H1 (cell line): ENCODE measurements around the gene GRID1. TPM values are rescaled to one million over a fixed set of nuclear protein-coding genes. Genes with fewer than 3 reads are reported as not detected.
"Not testable (repeated sequence)": the region's sequence is repeated elsewhere in the genome, so short reads cannot be mapped to it uniquely, and the experiment has no call there.

Experiments
- CTCF ChIA-PET: fragments of 300-600 bp; sonication (Branson Sonifier 250); formaldehyde crosslinking; loops from one replicate; lab custom pipeline; 2021; ENCODE audit not compliant: partially characterized antibody; lab: Charles Lee
- POLR2A ChIA-PET: fragments of 300-600 bp; sonication (Branson Sonifier 250); formaldehyde crosslinking; loops from one replicate; lab custom pipeline; 2021; ENCODE audit warnings: inconsistent platforms; ENCODE audit not compliant: partially characterized antibody; lab: Charles Lee
- DNase-seq, 2 experiments: peaks; one replicate each; pipeline versions ENCODE4 v3.0.0 to v3.0.0-alpha.2; 2010 to 2022; ENCODE audit warnings: low spot score in 2 of 2, low read depth in 1 of 2, mixed read lengths in 1 of 2
- FAIRE-seq: peaks from 2 replicates; lab custom pipeline; 2011; peaks lifted over from hg19 to GRCh38; lab: Jason Lieb, UNC
- H2AFZ ChIP-seq: 2 replicates; pipeline ENCODE4 v1.8.1; 2012; ENCODE audit warnings: low read length, inconsistent platforms
- H2AK5ac ChIP-seq: 2 replicates; pipeline ENCODE4 v1.6.1; 2013; ENCODE audit warnings: low read depth, low read length
- H2BK120ac ChIP-seq: replicated peaks from 2 replicates; pipeline ENCODE3; 2013; ENCODE audit warnings: low read depth, low read length, inconsistent platforms
- H2BK12ac ChIP-seq: 2 replicates; pipeline ENCODE4 v1.6.1; 2013; ENCODE audit warnings: low read depth, low read length
- H2BK15ac ChIP-seq: 2 replicates; pipeline ENCODE4 v1.6.1; 2013; ENCODE audit warnings: low read length
- H2BK20ac ChIP-seq: 2 replicates; pipeline ENCODE4 v1.6.1; 2013; ENCODE audit warnings: low read length
- H2BK5ac ChIP-seq: 2 replicates; pipeline ENCODE4 v1.6.1; 2013; ENCODE audit warnings: low read depth, low read length
- H3K14ac ChIP-seq: 2 replicates; pipeline ENCODE4 v1.6.1; 2013; ENCODE audit warnings: inconsistent platforms; ENCODE audit not compliant: insufficient read length
- H3K18ac ChIP-seq: 2 replicates; pipeline ENCODE4 v1.6.1; 2013; ENCODE audit warnings: low read length; ENCODE audit errors: extremely low read depth
- H3K23ac ChIP-seq: 2 replicates; pipeline ENCODE4 v1.6.1; 2013; ENCODE audit warnings: inconsistent platforms; ENCODE audit not compliant: insufficient read length
- H3K23me2 ChIP-seq: 2 replicates; pipeline ENCODE4 v1.6.1; 2013; ENCODE audit warnings: low read depth, low read length
- H3K27ac ChIP-seq: 2 replicates; pipeline ENCODE4 v1.6.1; 2011; ENCODE audit warnings: low read depth, low read length, inconsistent platforms
- H3K27me3 ChIP-seq, 4 experiments: replicated peaks in 1 of 4; 1 replicate in 1 of 4; 2 replicates in 3 of 4; pipeline versions ENCODE4 v1.6.1 to v1.8.1; 2011 to 2013; ENCODE audit warnings: low read length in 3 of 4, mild to moderate bottlenecking in 3 of 4, inconsistent platforms in 2 of 4, mixed read lengths in 2 of 4, moderate library complexity in 1 of 4; ENCODE audit not compliant: control insufficient read depth in 3 of 4, insufficient read depth in 3 of 4; ENCODE audit errors: extremely low read depth in 1 of 4
- H3K36me3 ChIP-seq, 4 experiments: 2 replicates each; pipeline versions ENCODE4 v1.6.1 to v1.8.1; 2011 to 2013; ENCODE audit warnings: mild to moderate bottlenecking in 4 of 4, low read length in 3 of 4, moderate library complexity in 2 of 4, control low read depth in 1 of 4, inconsistent platforms in 1 of 4; ENCODE audit not compliant: insufficient read depth in 4 of 4, control insufficient read depth in 2 of 4
- H3K4ac ChIP-seq: replicated peaks from 2 replicates; pipeline ENCODE3; 2013; ENCODE audit warnings: low read length, low read depth, mixed read lengths, inconsistent platforms; ENCODE audit not compliant: insufficient read length
- H3K4me1 ChIP-seq, 4 experiments: replicated peaks in 1 of 4; 1 replicate in 1 of 4; 2 replicates in 3 of 4; pipeline versions ENCODE4 v1.6.1 to v1.8.1; 2011 to 2013; ENCODE audit warnings: low read length in 3 of 4, inconsistent platforms in 2 of 4, mixed read lengths in 1 of 4; ENCODE audit not compliant: insufficient read depth in 4 of 4, control insufficient read depth in 3 of 4
- H3K4me2 ChIP-seq, 2 experiments: 2 replicates each; pipeline versions ENCODE4 v1.6.1 to v1.8.1; 2011 to 2013; ENCODE audit warnings: low read depth in 2 of 2, low read length in 2 of 2, control low read depth in 1 of 2, inconsistent platforms in 1 of 2, mild to moderate bottlenecking in 1 of 2; ENCODE audit not compliant: insufficient read depth in 1 of 2
- H3K4me3 ChIP-seq, 4 experiments: fragments of 200-600, 300-600 bp in 1 of 4; sonication (generic), shearing (Covaris generic), sonication (Bioruptor Twin) in 1 of 4; 2 replicates each; pipeline versions ENCODE4 v1.5.1 to v1.8.1; 2011 to 2016; ENCODE audit warnings: low read length in 4 of 4, low read depth in 3 of 4, control low read depth in 2 of 4, inconsistent platforms in 2 of 4, mild to moderate bottlenecking in 2 of 4, mixed read lengths in 1 of 4, moderate library complexity in 1 of 4; ENCODE audit not compliant: insufficient read depth in 2 of 4; ENCODE audit errors: extremely low read depth in 1 of 4
- H3K56ac ChIP-seq: replicated peaks from 2 replicates; pipeline ENCODE3; 2013; ENCODE audit warnings: low read depth, mild to moderate bottlenecking, mixed read lengths, low read length, inconsistent platforms; ENCODE audit not compliant: insufficient read length
- H3K79me1 ChIP-seq: 2 replicates; pipeline ENCODE4 v1.6.1; 2013; ENCODE audit warnings: low read depth, low read length, control low read depth
- H3K79me2 ChIP-seq, 2 experiments: 2 replicates each; pipeline versions ENCODE4 v1.6.1 to v1.8.1; 2012 to 2013; ENCODE audit warnings: low read length in 2 of 2, mild to moderate bottlenecking in 2 of 2, inconsistent platforms in 1 of 2; ENCODE audit not compliant: insufficient read depth in 2 of 2, control insufficient read depth in 1 of 2
- H3K9ac ChIP-seq, 4 experiments: replicated peaks in 1 of 4; 1 replicate in 1 of 4; 2 replicates in 3 of 4; pipeline versions ENCODE4 v1.6.1 to v1.8.1; 2011 to 2013; ENCODE audit warnings: low read depth in 3 of 4, low read length in 3 of 4, control low read depth in 2 of 4, mild to moderate bottlenecking in 2 of 4, moderate library complexity in 2 of 4, inconsistent platforms in 1 of 4; ENCODE audit errors: extremely low read depth in 1 of 4
- H3K9me3 ChIP-seq, 2 experiments: 2 replicates each; pipeline versions ENCODE4 v1.6.1 to v1.8.1; 2012 to 2013; ENCODE audit warnings: mild to moderate bottlenecking in 2 of 2, moderate library complexity in 2 of 2, control low read depth in 1 of 2, inconsistent platforms in 1 of 2, low read depth in 1 of 2, low read length in 1 of 2, mixed read lengths in 1 of 2; ENCODE audit not compliant: insufficient read depth in 2 of 2
- H4K20me1 ChIP-seq, 2 experiments: replicated peaks in 1 of 2; 2 replicates each; pipeline versions ENCODE3 to v1.8.1; 2011 to 2013; ENCODE audit warnings: inconsistent platforms in 2 of 2, low read length in 2 of 2, mild to moderate bottlenecking in 1 of 2; ENCODE audit not compliant: insufficient read depth in 2 of 2, control insufficient read depth in 1 of 2
- H4K5ac ChIP-seq: 2 replicates; pipeline ENCODE4 v1.6.1; 2013; ENCODE audit warnings: low read length, low read depth, mixed read lengths, inconsistent platforms; ENCODE audit not compliant: insufficient read length
- H4K8ac ChIP-seq: 2 replicates; pipeline ENCODE4 v1.8.0; 2013; ENCODE audit warnings: mild to moderate bottlenecking, moderate library complexity, low read length, inconsistent platforms; ENCODE audit not compliant: insufficient read depth; ENCODE audit errors: extremely low read depth
- H4K91ac ChIP-seq: replicated peaks from 2 replicates; pipeline ENCODE3; 2013; ENCODE audit warnings: low read length, mixed read lengths, inconsistent platforms; ENCODE audit not compliant: insufficient read length
- WGBS, 2 experiments: shearing (Covaris generic) in 1 of 2; methylation state at CpG; one replicate each; pipeline versions ENCODE4 v1.1.6 to v1.1.7; 2013 to 2015; ENCODE audit warnings: low lambda C conversion rate in 2 of 2, mixed read lengths in 2 of 2, inconsistent platforms in 1 of 2, low coverage in 1 of 2, missing lambda C conversion rate in 1 of 2; ENCODE audit not compliant: insufficient replicate concordance in 2 of 2, insufficient coverage in 1 of 2, insufficient read length in 1 of 2; ENCODE audit errors: extremely low coverage in 1 of 2, missing lambda C conversion rate in 1 of 2; 5-methylcytosine and 5-hydroxymethylcytosine counted together
- polyA plus RNA-seq, 7 experiments: library from polyadenylated mRNA; depleted of rRNA in 3 of 7; stranded (reverse) in 5 of 7; unstranded in 2 of 7; fragments of >200 nt in 5 of 7; fragments of 200-250 nt in 2 of 7; gene quantifications; 1 replicate in 5 of 7; 2 replicates in 1 of 7; 4 replicates in 1 of 7; pipeline versions ENCODE4 v1.2.1 to v1.2.3, GENCODE V29; 2011 to 2013; ENCODE audit warnings: missing spikeins in 2 of 7, mixed read lengths in 2 of 7
- total RNA-seq: library from RNA; stranded (reverse); fragmentation: NEBNext Ultra II Directional; extraction: Animal tissue kit (Norgen Biotek cat#: 25700); gene quantifications from 2 replicates; pipeline ENCODE4 v1.2.1, GENCODE V29; 2021

The GRID1 gene
- total and polyA plus RNA-seq, 2 of the 8 experiments (the other 6 are each of a cell fraction or from before 2014, with no cell fraction given), result 0.22 to 0.30 TPM

- H4K20me1 ChIP-seq, H3K9me3 ChIP-seq, H2AFZ ChIP-seq, H3K79me2 ChIP-seq, H3K4me2 ChIP-seq, POLR2A ChIA-PET, H2BK120ac ChIP-seq, H3K79me1 ChIP-seq, H4K5ac ChIP-seq, H3K18ac ChIP-seq, H3K27ac ChIP-seq, H2AK5ac ChIP-seq, H3K27me3 ChIP-seq, H3K23me2 ChIP-seq, H4K91ac ChIP-seq, H3K23ac ChIP-seq, H2BK15ac ChIP-seq, CTCF ChIA-PET, H3K4me3 ChIP-seq, H3K56ac ChIP-seq, H3K9ac ChIP-seq, H2BK12ac ChIP-seq, H2BK5ac ChIP-seq, H3K4me1 ChIP-seq, H3K4ac ChIP-seq, H3K36me3 ChIP-seq, H4K8ac ChIP-seq, FAIRE-seq, H3K14ac ChIP-seq, H2BK20ac ChIP-seq, DNase-seq: not testable (repeated sequence)
- 94% methylated on average over 4 of the region's 4 CpGs; no CpG with 5 or more reads in 1 of the 2 experiments for WGBS, 2 experiments
Observed at GRCh38 chr10:85699066-85699465, 667.5 kb downstream of the GRID1 start.
